Gastrocnemius medialis (tissue), 4 donors: ENCODE measurements around the gene ELOVL7.

ENCODE experiments used
- CTCF ChIP-seq, 5 experiments: fragments of 450-650 bp in 3 of 5; fragments of 200-600 bp in 2 of 5; sonication (generic) in 2 of 5; IDR thresholded peaks in 4 of 5; conservative IDR thresholded peaks in 1 of 5; 1 replicate in 4 of 5; 2 replicates in 1 of 5; pipeline ENCODE4 v1.5.1; 2016 to 2019; ENCODE audit warnings: antibody characterized with exemption in 5 of 5, mild to moderate bottlenecking in 3 of 5, moderate library complexity in 3 of 5
- POLR2A ChIP-seq, 2 donors: fragments of 450-650 bp; IDR thresholded peaks; one replicate each; pipeline ENCODE4 v1.6.1; 2017; ENCODE audit warnings: antibody characterized with exemption in 2 of 2, mild to moderate bottlenecking in 2 of 2, moderate library complexity in 2 of 2

GRCh38 chr5:60788863-60789513, 55.1 kb downstream of the ELOVL7 start:
- no peak for TF ChIP-seq CTCF (IDR thresholded peaks at IDR 0.05 in 4 of 5, conservative IDR thresholded peaks at IDR 0.05 in 1 of 5)
- no peak for TF ChIP-seq POLR2A (IDR thresholded peaks at IDR 0.05)
